ENCODE data around the gene PPP6R2. TPM values are rescaled to one million over a fixed set of nuclear protein-coding genes. Genes with fewer than 3 reads are reported as not detected.

The PPP6R2 gene
- total and polyA plus RNA-seq, 12 donors = 34.7 to 51.5 (median 37.7) TPM

DNA sequence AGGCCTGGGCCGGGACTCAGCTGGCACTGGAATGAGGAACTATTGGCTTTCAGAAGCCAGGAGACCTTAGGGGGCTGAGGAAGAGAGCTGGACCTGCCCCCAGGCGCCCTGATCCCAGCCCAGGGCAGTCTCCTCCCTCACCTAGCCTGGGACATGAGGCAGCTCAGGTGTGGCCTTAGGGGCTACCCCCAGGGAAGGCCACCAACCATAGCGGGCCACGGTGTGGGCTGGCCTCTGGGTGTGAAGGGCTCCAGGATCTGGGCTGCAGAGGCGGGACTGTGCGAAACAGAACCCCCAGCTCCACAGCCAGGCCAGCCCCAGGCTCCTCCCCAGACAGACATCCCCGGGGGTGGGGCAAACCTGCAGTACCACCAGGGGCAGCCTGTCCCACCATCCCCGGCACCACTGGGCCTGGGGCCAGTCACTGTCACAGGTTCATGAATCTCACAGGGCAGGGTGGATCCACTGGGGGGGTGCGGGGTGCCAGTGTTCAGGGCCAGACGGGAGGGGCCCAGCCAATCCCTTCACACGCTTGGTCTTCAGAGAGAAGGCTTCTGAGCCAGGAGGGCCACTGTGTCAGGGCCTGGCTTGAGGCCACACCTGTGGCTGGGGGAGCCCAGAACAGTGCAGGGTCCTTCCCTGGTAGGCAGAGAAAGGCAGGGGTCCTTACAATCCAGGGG lies 39.1 kb upstream of the PPP6R2 start:
- H3K9me3 ChIP-seq = no peaks in the 10 kb centered on the region
- ATAC-seq (peak in 4 of 8 donors; percentile 1 to 17 (median 6)), DNase-seq (peak; percentile 42 to 51)
- peaks cover 64 to 90% (median 86%) of the 10 kb centered on the region in 9 donors for H3K4me1 ChIP-seq
- peak overlapping the region in 5 of 10 donors; percentile 6 to 97 (median 89) for H3K4me3 ChIP-seq
- 44 to 49% methylated on average over 11 of the region's 11 CpGs for WGBS, 2 donors
- TF ChIP-seq, protein P1, sequence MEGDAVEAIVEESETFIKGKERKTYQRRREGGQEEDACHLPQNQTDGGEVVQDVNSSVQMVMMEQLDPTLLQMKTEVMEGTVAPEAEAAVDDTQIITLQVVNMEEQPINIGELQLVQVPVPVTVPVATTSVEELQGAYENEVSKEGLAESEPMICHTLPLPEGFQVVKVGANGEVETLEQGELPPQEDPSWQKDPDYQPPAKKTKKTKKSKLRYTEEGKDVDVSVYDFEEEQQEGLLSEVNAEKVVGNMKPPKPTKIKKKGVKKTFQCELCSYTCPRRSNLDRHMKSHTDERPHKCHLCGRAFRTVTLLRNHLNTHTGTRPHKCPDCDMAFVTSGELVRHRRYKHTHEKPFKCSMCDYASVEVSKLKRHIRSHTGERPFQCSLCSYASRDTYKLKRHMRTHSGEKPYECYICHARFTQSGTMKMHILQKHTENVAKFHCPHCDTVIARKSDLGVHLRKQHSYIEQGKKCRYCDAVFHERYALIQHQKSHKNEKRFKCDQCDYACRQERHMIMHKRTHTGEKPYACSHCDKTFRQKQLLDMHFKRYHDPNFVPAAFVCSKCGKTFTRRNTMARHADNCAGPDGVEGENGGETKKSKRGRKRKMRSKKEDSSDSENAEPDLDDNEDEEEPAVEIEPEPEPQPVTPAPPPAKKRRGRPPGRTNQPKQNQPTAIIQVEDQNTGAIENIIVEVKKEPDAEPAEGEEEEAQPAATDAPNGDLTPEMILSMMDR (IDR thresholded peaks at IDR 0.05) = peak in 1 of 9 donors; percentile 5
- peak overlapping the region; percentile 46 to 98 (median 94) for H3K27ac ChIP-seq
- intact Hi-C loops (cut with DNase I) = no loop called here
- H3K36me3 ChIP-seq = peaks cover 0 to 9% (median 0%) of the 10 kb centered on the region in 9 donors
- peaks cover 0 to 20% (median 0%) of the 10 kb centered on the region in 7 donors for H3K27me3 ChIP-seq

DNA sequence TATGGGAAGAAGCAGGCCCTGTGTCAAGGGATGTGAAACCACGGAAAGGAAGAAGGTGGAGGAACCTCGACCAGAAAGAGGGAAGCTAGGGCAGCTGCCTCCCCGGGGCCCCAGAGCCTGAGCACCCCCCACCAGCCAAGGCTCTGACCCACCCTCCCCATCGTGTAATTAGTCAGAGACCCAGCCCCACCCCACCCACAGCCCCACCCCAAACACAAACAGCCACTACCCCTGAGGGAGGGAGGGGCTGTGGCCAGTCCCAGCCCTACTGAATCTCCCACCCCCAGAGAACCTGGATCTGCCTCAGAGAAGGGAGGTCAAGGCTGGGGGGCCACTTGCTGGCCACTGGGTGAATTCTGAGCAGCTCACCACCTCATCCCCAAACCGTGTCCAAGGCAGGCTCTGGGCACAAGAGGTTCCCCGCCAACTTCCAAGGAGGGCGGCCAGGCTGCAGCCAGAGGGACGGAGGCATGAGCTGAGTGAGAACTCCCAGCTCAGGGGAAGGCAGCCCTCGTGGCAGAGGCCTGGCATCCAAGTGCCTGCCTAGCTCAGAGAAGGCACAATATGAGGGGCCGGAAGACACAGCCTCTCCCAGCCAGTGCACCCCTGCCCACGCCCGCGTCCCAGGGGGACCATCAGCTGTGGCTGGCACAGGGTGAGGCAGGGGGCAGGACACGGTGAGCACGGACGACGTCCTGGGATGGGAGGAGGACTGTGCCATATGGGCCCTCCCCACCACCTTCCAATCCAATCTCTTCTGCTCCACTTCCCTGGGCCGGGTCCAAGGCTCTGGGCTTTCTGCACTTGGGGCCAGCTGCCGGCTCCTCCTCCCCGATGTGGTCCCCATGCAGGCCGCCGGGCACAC lies 38.4 kb upstream of the PPP6R2 start:
- Histone ChIP-seq H3K9me3 (no peaks in the 10 kb centered on the region), H3K27me3 (peaks cover 0 to 13% (median 0%) of the 10 kb centered on the region in 7 donors), H3K4me1 (peaks cover 61 to 87% (median 86%) of the 10 kb centered on the region in 9 donors), H3K36me3 (peaks cover 0 to 9% (median 0%) of the 10 kb centered on the region in 9 donors), H3K27ac (peak overlapping the region in 9 of 10 donors; percentile 91 to 98 (median 95)), H3K4me3 (peak overlapping the region in 8 of 10 donors; percentile 85 to 98 (median 94))
- intact Hi-C loops (cut with DNase I) = loop anchor here in 1 of 10 donors (5.0 kb wide), 1 partner anchor 32 kb away; the partner anchor contains the start of gene MAPK11
- TF ChIP-seq, protein P1 (IDR thresholded peaks at IDR 0.05) = no peak
- ATAC-seq = peak in 1 of 8 donors; percentile 4
- 40 to 42% methylated on average over 22 of the region's 22 CpGs for WGBS, 2 donors
- peak; percentile 46 to 54 for DNase-seq

DNA sequence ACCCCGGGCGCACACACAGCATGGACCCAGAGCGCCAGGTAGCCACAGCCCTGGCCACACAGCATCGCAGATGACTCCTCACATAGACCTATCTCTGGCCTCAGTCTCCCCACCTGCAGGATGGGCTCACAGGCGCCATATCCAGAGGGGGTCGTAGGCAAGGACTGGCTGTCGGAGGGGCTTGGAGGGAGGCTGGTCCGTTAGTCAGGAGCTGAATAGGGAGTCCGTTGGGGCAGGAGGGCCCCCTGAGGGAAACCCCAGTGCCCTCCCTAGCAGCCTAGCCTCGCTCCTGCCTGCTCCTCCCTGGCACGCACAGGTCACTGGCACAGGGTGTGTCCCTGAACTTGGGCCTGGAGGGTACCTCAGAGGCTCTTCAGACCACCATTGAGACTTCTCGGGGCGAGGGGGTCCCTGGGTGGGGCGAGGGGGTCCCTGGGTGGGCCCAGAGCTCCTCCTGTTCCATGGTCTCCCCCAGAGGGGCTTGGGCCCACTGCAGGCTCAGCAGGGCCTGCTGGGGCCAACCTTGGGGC lies 37.7 kb upstream of the PPP6R2 start:
- Histone ChIP-seq H3K9me3 (no peaks in the 10 kb centered on the region), H3K27ac (peak overlapping the region; percentile 91 to 98 (median 94)), H3K4me3 (peak overlapping the region; percentile 21 to 98 (median 94)), H3K4me1 (peaks cover 59 to 82% (median 80%) of the 10 kb centered on the region in 9 donors), H3K27me3 (peaks cover 0 to 6% (median 0%) of the 10 kb centered on the region in 7 donors), H3K36me3 (peaks cover 0 to 5% (median 0%) of the 10 kb centered on the region in 9 donors)
- TF ChIP-seq, protein P1 (IDR thresholded peaks at IDR 0.05) = no peak
- ATAC-seq (peak in 2 of 8 donors; percentile 0 to 4), DNase-seq (no peak)
- 56 to 68% methylated on average over 14 of the region's 14 CpGs for WGBS, 2 donors
- intact Hi-C loops (cut with DNase I) = loop anchor here in 1 of 10 donors (5.0 kb wide), 1 partner anchor 33 kb away; the partner anchor contains the start of gene MAPK11

All from heart right ventricle (tissue), 16 donors.